K562 (cell line): Measurements from ENCODE around the gene TRIM31. TPM values are rescaled to one million over a fixed set of nuclear protein-coding genes. Genes with fewer than 3 reads are reported as not detected.

Experiments used
- ATF7 ChIP-seq: fragments of 450-650 bp; IDR thresholded peaks from 2 replicates; pipeline ENCODE4 v1.7.1; 2014; ENCODE audit warnings: mild to moderate bottlenecking, moderate library complexity
- BMI1 ChIP-seq: fragments of 150-350 bp; IDR thresholded peaks from 2 replicates; pipeline ENCODE4 v1.6.1; 2014; ENCODE audit warnings: low read length
- CREB3L1 ChIP-seq: fragments of 450-650 bp; IDR thresholded peaks from 2 replicates; pipeline ENCODE4 v1.6.1; 2014; ENCODE audit warnings: low read depth, mild to moderate bottlenecking, moderate library complexity, borderline replicate concordance
- GATAD2B ChIP-seq: fragments of 450-650 bp; IDR thresholded peaks from 2 replicates; pipeline ENCODE4 v1.6.1; 2017; ENCODE audit warnings: mild to moderate bottlenecking, borderline replicate concordance
- HDAC6 ChIP-seq: IDR thresholded peaks from 2 replicates; pipeline ENCODE4 v1.6.1; 2012; ENCODE audit warnings: low read depth, mild to moderate bottlenecking, control low read depth, inconsistent platforms, low read length, moderate library complexity
- ILF3 ChIP-seq: fragments of 450-650 bp; IDR thresholded peaks from 2 replicates; pipeline ENCODE4 v1.6.1; 2018; ENCODE audit warnings: antibody characterized with exemption, mild to moderate bottlenecking, moderate library complexity, borderline replicate concordance
- KLF13 ChIP-seq: fragments of 450-650 bp; IDR thresholded peaks from 2 replicates; pipeline ENCODE4 v1.6.1; 2016; ENCODE audit warnings: missing genetic modification characterization, low read depth, mild to moderate bottlenecking, missing compliant biosample characterization, moderate library complexity, borderline replicate concordance
- NFIX ChIP-seq: fragments of 250-450 bp; sonication (Bioruptor Pico); IDR thresholded peaks from 2 replicates; pipeline ENCODE4 v1.4.0; 2020; ENCODE audit warnings: low read depth, mild to moderate bottlenecking, moderate library complexity
- PCBP1 ChIP-seq: fragments of 200-400 bp; formaldehyde crosslinking; IDR thresholded peaks from 2 replicates; pipeline ENCODE4 v1.6.1; 2018; ENCODE audit warnings: mild to moderate bottlenecking, low read depth, low read length; ENCODE audit not compliant: poor library complexity, severe bottlenecking
- SIRT6 ChIP-seq: IDR thresholded peaks from one replicate; pipeline ENCODE4 v1.6.1; 2012; ENCODE audit warnings: low read depth, mild to moderate bottlenecking, control low read depth, inconsistent platforms, low read length, moderate library complexity
- SIX5 ChIP-seq, 2 experiments: IDR thresholded peaks; 2 replicates each; pipeline ENCODE4 v1.6.1; 2011; ENCODE audit warnings: low read length in 2 of 2, borderline replicate concordance in 1 of 2, low read depth in 1 of 2, mild to moderate bottlenecking in 1 of 2, moderate library complexity in 1 of 2; ENCODE audit not compliant: insufficient read depth in 1 of 2
- SP2 ChIP-seq: IDR thresholded peaks from 2 replicates; pipeline ENCODE4 v1.6.1; 2011; ENCODE audit warnings: mild to moderate bottlenecking, low read depth, low read length, moderate library complexity; ENCODE audit not compliant: poor library complexity, severe bottlenecking; ENCODE audit errors: extremely low read depth
- ZNF280A ChIP-seq: fragments of 450-650 bp; IDR thresholded peaks from 2 replicates; pipeline ENCODE4 v1.6.1; 2018; ENCODE audit warnings: mild to moderate bottlenecking, low read depth; ENCODE audit not compliant: partially characterized antibody
- ZNF830 ChIP-seq: fragments of 250-450 bp; sonication (Bioruptor Pico); IDR thresholded peaks from 2 replicates; pipeline ENCODE4 v1.5.0; 2021; ENCODE audit warnings: mild to moderate bottlenecking
- polyA plus RNA-seq, 8 experiments: library from polyadenylated mRNA; depleted of rRNA in 4 of 8; stranded (reverse) in 5 of 8; unstranded in 3 of 8; fragments of >200 nt; fragmentation: Nextera tagmentation in 2 of 8; fragmentation: Illumina TruSeq in 1 of 8; extraction: Ambion mirVana in 2 of 8; extraction: Trizol in 1 of 8; gene quantifications; 2 replicates each; pipeline versions ENCODE4 v1.2.1 to v1.2.3, GENCODE V29; 2011 to 2014; ENCODE audit warnings: inconsistent platforms in 1 of 8, missing spikeins in 1 of 8
- total RNA-seq, 7 experiments: library from RNA; depleted of rRNA in 6 of 7; stranded (reverse); fragments of >200 nt in 6 of 7; fragmentation: Illumina TruSeq in 2 of 7; extraction: Trizol in 2 of 7; gene quantifications; 2 replicates each; pipeline versions ENCODE4 v1.2.1 to v1.2.3, GENCODE V29; 2011 to 2021; ENCODE audit warnings: low replicate concordance in 1 of 7
- TF ChIP-seq, protein P1 (sequence below), 3 experiments: fragments of 200-800 bp in 1 of 3; sonication (Bioruptor generic) in 1 of 3; sonication (generic) in 1 of 3; formaldehyde crosslinking in 1 of 3; IDR thresholded peaks; 2 replicates each; pipeline versions ENCODE4 v1.6.1 to v1.8.0; 2016 to 2022; ENCODE audit warnings: mild to moderate bottlenecking in 2 of 3, missing compliant biosample characterization in 2 of 3, missing genetic modification characterization in 2 of 3, missing genetic modification reagents in 1 of 3
- TF ChIP-seq, protein P2 (sequence below): fragments of 250-450 bp; sonication (Bioruptor Pico); IDR thresholded peaks from 2 replicates; pipeline ENCODE4 v1.4.0; 2020; ENCODE audit warnings: mild to moderate bottlenecking, moderate library complexity

Gene TRIM31
- total and polyA plus RNA-seq, 9 of the 15 experiments (the other 6 are each of a cell fraction or from before 2014, with no cell fraction given) = not detected

- TF ChIP-seq GATAD2B (no peak), SP2 (no peak), ZNF830 (CRISPR knock-in tag) (no peak), KLF13 (tag) (no peak), ZNF280A (no peak), BMI1 (no peak), ILF3 (no peak), NFIX (no peak), SIRT6 (no peak), HDAC6 (no peak), ATF7 (no peak), SIX5 (IDR thresholded peaks at IDR 0.05; ENCODE audit: borderline replicate concordance in 1 of 2, insufficient read depth in 1 of 2, low read depth in 1 of 2, low read length in 2 of 2) (no peak), CREB3L1 (no peak), PCBP1 (no peak)
- TF ChIP-seq, protein P1, sequence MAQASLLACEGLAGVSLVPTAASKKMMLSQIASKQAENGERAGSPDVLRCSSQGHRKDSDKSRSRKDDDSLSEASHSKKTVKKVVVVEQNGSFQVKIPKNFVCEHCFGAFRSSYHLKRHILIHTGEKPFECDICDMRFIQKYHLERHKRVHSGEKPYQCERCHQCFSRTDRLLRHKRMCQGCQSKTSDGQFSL (CRISPR knock-in tag; IDR thresholded peaks at IDR 0.05) = no peak
- TF ChIP-seq, protein P1 (tag; IDR thresholded peaks at IDR 0.05) = no peak
- TF ChIP-seq, protein P2, sequence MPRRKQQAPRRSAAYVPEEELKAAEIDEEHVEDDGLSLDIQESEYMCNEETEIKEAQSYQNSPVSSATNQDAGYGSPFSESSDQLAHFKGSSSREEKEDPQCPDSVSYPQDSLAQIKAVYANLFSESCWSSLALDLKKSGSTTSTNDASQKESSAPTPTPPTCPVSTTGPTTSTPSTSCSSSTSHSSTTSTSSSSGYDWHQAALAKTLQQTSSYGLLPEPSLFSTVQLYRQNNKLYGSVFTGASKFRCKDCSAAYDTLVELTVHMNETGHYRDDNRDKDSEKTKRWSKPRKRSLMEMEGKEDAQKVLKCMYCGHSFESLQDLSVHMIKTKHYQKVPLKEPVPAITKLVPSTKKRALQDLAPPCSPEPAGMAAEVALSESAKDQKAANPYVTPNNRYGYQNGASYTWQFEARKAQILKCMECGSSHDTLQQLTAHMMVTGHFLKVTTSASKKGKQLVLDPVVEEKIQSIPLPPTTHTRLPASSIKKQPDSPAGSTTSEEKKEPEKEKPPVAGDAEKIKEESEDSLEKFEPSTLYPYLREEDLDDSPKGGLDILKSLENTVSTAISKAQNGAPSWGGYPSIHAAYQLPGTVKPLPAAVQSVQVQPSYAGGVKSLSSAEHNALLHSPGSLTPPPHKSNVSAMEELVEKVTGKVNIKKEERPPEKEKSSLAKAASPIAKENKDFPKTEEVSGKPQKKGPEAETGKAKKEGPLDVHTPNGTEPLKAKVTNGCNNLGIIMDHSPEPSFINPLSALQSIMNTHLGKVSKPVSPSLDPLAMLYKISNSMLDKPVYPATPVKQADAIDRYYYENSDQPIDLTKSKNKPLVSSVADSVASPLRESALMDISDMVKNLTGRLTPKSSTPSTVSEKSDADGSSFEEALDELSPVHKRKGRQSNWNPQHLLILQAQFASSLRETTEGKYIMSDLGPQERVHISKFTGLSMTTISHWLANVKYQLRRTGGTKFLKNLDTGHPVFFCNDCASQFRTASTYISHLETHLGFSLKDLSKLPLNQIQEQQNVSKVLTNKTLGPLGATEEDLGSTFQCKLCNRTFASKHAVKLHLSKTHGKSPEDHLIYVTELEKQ (CRISPR knock-in tag) = no peak
Observed at GRCh38 chr6:30102970-30103871, 9.7 kb downstream of the TRIM31 start (continued).
